Colonic mucosa (tissue), 4 donors: ENCODE measurements around the gene PIEZO2. TPM values are rescaled to one million over a fixed set of nuclear protein-coding genes. Genes with fewer than 3 reads are reported as not detected.

Experiments
- DNase-seq: peaks from one replicate; pipeline ENCODE4 v3.0.0-alpha.2; 2020
- H3K27ac ChIP-seq: fragments of 200-600 bp; one replicate; pipeline ENCODE4 v1.8.0; 2021
- H3K27me3 ChIP-seq: fragments of 200-600 bp; one replicate; pipeline ENCODE4 v1.8.0; 2021
- H3K36me3 ChIP-seq: fragments of 200-600 bp; one replicate; pipeline ENCODE4 v1.8.0; 2021
- H3K4me1 ChIP-seq: fragments of 200-600 bp; one replicate; pipeline ENCODE4 v1.8.0; 2021; ENCODE audit warnings: mild to moderate bottlenecking
- H3K4me3 ChIP-seq: fragments of 200-600 bp; one replicate; pipeline ENCODE4 v1.8.0; 2021
- H3K9ac ChIP-seq, 2 donors: one replicate each; pipeline ENCODE4 v1.7.0; 2013; ENCODE audit warnings: control low read depth in 2 of 2, low read depth in 2 of 2, low read length in 2 of 2
- H3K9me3 ChIP-seq: fragments of 200-600 bp; one replicate; pipeline ENCODE4 v1.8.0; 2021
- intact Hi-C: fragments of 100-400 bp; cut with DNase I; formaldehyde crosslinking; loops from one replicate; pipeline ENCODE4 v1.14.1; 2022
- total RNA-seq, 2 donors: library from RNA; stranded (reverse); fragmentation: NEBNext Ultra II Directional in 1 of 2; extraction: Animal tissue kit (Norgen Biotek cat#: 25700) in 1 of 2; gene quantifications; one replicate each; pipeline ENCODE4 v1.2.1, GENCODE V29; 2021
- TF ChIP-seq, protein P1 (sequence below): fragments of 200-600 bp; IDR thresholded peaks from one replicate; pipeline ENCODE4 v1.8.0; 2022; ENCODE audit warnings: antibody characterized with exemption, mild to moderate bottlenecking
- donor health status: healthy.
- donor health status: DM: no; HTN: no; CAD: no.
- donor health status: DM: no; HTN: no; CAD: no.

Gene PIEZO2
- total RNA-seq, 2 donors from 2014 or later, result 0.79 to 4.0 TPM

- DNase-seq, result no peak
- no peaks in the 10 kb centered on the region for H3K36me3 ChIP-seq
- intact Hi-C loops, result no loop called here
- H3K27ac ChIP-seq, result no peak overlapping the region
- H3K27me3 ChIP-seq, result no peaks in the 10 kb centered on the region
- TF ChIP-seq, protein P1, sequence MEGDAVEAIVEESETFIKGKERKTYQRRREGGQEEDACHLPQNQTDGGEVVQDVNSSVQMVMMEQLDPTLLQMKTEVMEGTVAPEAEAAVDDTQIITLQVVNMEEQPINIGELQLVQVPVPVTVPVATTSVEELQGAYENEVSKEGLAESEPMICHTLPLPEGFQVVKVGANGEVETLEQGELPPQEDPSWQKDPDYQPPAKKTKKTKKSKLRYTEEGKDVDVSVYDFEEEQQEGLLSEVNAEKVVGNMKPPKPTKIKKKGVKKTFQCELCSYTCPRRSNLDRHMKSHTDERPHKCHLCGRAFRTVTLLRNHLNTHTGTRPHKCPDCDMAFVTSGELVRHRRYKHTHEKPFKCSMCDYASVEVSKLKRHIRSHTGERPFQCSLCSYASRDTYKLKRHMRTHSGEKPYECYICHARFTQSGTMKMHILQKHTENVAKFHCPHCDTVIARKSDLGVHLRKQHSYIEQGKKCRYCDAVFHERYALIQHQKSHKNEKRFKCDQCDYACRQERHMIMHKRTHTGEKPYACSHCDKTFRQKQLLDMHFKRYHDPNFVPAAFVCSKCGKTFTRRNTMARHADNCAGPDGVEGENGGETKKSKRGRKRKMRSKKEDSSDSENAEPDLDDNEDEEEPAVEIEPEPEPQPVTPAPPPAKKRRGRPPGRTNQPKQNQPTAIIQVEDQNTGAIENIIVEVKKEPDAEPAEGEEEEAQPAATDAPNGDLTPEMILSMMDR, result no peak
- H3K9ac ChIP-seq, result no peak overlapping the region
- H3K9me3 ChIP-seq, result no peaks in the 10 kb centered on the region
- no peaks in the 10 kb centered on the region for H3K4me1 ChIP-seq
- no peak overlapping the region for H3K4me3 ChIP-seq
Observed at GRCh38 chr18:10860382-10860781, 289.0 kb downstream of the PIEZO2 start.

DNA sequence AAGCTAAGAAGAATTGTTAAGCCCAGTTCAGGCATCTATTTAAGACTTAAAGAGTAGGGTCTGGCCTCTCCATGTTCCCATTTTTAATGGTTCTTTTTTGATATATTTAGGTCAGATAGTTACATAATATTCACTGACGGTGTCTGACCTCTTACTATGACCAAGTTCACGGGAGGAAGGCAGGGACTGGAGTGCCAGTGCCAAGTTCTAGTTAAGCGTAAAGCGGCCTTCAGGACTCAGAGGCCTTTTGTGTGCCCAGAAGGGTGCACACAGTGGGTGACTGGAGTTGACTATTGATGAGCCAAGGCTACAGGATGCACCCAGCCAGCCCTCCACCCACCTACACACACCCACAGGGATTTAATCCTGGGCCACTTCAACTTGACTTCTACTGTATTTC, 290.9 kb downstream of the PIEZO2 start:
- Histone ChIP-seq H3K9ac (no peak overlapping the region), H3K27me3 (no peaks in the 10 kb centered on the region), H3K36me3 (no peaks in the 10 kb centered on the region), H3K4me1 (no peaks in the 10 kb centered on the region), H3K4me3 (no peak overlapping the region), H3K27ac (no peak overlapping the region), H3K9me3 (no peaks in the 10 kb centered on the region)
- DNase-seq, result no peak
- TF ChIP-seq, protein P1, result no peak
- intact Hi-C loops, result loop anchor here (10.0 kb wide), 1 partner anchor 696 kb away; no protein-coding TSS in a partner anchor

GRCh38 chr18:10856132-10856531, 293.2 kb downstream of the PIEZO2 start:
- intact Hi-C loops, result loop anchor here (10.0 kb wide), 1 partner anchor 699 kb away; no protein-coding TSS in a partner anchor
- H3K9me3 ChIP-seq, result no peaks in the 10 kb centered on the region
- TF ChIP-seq, protein P1, result no peak

DNA sequence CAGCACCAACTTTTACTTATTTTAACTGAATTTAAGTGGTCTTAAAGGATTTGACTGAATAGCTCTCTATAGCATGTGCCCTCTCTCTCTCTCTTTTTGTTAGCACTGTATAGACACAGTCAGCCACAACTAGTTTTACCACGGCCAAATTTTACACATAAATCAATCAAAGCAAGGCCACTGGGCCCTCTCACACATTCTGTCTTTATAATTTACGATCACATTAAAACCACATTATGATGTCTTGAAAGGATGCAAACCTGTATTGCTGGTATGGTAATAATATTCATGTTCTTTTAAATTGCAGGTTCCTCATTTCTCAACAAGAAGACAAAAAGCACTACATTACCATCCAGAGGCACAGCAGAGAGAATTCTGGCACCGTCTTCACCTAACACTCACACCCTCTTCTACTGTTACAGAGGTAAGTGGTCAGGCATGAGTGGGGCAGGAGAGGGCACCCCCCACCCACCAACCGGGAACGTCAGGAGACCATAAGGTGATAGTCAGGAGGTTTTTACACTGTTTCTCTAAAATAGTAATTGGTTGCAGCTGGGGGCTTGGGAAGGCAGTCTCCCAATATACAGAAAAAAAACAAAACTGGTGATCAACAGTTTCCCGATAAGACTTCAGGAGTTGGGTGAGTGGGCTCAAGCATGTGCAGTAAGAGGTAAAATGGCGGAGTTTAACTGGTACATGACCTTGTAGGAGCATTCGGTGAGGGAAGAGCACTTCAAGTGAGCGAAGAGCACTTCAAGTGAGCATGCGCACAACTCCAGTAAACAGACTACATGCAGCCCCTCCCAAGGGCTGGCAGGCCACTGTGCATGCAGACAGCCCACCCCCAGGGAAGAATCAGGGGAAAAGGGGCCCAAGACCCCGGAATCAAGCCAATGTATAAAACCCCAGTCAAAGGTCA, 296.7 kb downstream of the PIEZO2 start:
- Histone ChIP-seq H3K9ac (no peak overlapping the region), H3K27ac (no peak overlapping the region), H3K36me3 (no peaks in the 10 kb centered on the region), H3K4me1 (no peaks in the 10 kb centered on the region), H3K27me3 (no peaks in the 10 kb centered on the region), H3K9me3 (no peaks in the 10 kb centered on the region), H3K4me3 (no peak overlapping the region)
- DNase-seq, result no peak
- TF ChIP-seq, protein P1, result no peak
- intact Hi-C loops, result loop anchor here (2.0 to 10.0 kb wide), 3 partner anchors 194 to 702 kb away; no protein-coding TSS in a partner anchor

More at GRCh38 chr18:10856132-10856531, 293.2 kb downstream of the PIEZO2 start:
- no peak for DNase-seq
- no peaks in the 10 kb centered on the region for H3K36me3 ChIP-seq
- H3K9ac ChIP-seq, result no peak overlapping the region
- no peaks in the 10 kb centered on the region for H3K4me1 ChIP-seq
- no peak overlapping the region for H3K27ac ChIP-seq
- no peak overlapping the region for H3K4me3 ChIP-seq
- H3K27me3 ChIP-seq, result no peaks in the 10 kb centered on the region

- H3K36me3 ChIP-seq, result no peaks in the 10 kb centered on the region
- intact Hi-C loops, result loop anchor here (2.0 to 10.0 kb wide), 3 partner anchors 195 to 703 kb away; no protein-coding TSS in a partner anchor
- TF ChIP-seq, protein P1, result peak; percentile 72
- no peaks in the 10 kb centered on the region for H3K4me1 ChIP-seq
- no peak for DNase-seq
- H3K27me3 ChIP-seq, result no peaks in the 10 kb centered on the region
- H3K27ac ChIP-seq, result no peak overlapping the region
- H3K4me3 ChIP-seq, result no peak overlapping the region
- H3K9me3 ChIP-seq, result no peaks in the 10 kb centered on the region
- no peak overlapping the region for H3K9ac ChIP-seq
Observed at GRCh38 chr18:10851824-10852319, 297.5 kb downstream of the PIEZO2 start.
